Fibroblast of lung (primary cell): Measurements from ENCODE around the gene CHRNA1.

ENCODE experiments used
- EZH2 ChIP-seq: IDR thresholded peaks from 2 replicates; pipeline ENCODE4 v1.5.1; 2012; ENCODE audit warnings: low read length, control low read depth, mild to moderate bottlenecking; ENCODE audit errors: missing control alignments
- TF ChIP-seq, protein P1 (sequence below), 2 donors: IDR thresholded peaks in 1 of 2; conservative IDR thresholded peaks in 1 of 2; 1 replicate in 1 of 2; 2 replicates in 1 of 2; pipeline ENCODE4 v1.5.1; 2011 to 2012; ENCODE audit warnings: low read length in 2 of 2, control low read depth in 1 of 2, inconsistent platforms in 1 of 2, low read depth in 1 of 2, mild to moderate bottlenecking in 1 of 2

GRCh38 chr2:174791746-174792280 lies 27.5 kb upstream of the CHRNA1 start:
- TF ChIP-seq EZH2 = no peak
- TF ChIP-seq, protein P1, sequence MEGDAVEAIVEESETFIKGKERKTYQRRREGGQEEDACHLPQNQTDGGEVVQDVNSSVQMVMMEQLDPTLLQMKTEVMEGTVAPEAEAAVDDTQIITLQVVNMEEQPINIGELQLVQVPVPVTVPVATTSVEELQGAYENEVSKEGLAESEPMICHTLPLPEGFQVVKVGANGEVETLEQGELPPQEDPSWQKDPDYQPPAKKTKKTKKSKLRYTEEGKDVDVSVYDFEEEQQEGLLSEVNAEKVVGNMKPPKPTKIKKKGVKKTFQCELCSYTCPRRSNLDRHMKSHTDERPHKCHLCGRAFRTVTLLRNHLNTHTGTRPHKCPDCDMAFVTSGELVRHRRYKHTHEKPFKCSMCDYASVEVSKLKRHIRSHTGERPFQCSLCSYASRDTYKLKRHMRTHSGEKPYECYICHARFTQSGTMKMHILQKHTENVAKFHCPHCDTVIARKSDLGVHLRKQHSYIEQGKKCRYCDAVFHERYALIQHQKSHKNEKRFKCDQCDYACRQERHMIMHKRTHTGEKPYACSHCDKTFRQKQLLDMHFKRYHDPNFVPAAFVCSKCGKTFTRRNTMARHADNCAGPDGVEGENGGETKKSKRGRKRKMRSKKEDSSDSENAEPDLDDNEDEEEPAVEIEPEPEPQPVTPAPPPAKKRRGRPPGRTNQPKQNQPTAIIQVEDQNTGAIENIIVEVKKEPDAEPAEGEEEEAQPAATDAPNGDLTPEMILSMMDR (conservative IDR thresholded peaks at IDR 0.05 in 1 of 2, IDR thresholded peaks at IDR 0.05 in 1 of 2; ENCODE audit: low read depth in 1 of 2, low read length in 2 of 2) = no peak
